Trophoblast cell (in vitro differentiated cells and primary cell): ENCODE measurements around the gene GOLGA8B.
"Not testable (repeated sequence)": the region's sequence is repeated elsewhere in the genome, so short reads cannot be mapped to it uniquely, and the experiment has no call there.

ENCODE experiments used
- DNase-seq, 2 donors: peaks; one replicate each; pipeline ENCODE4 v3.0.0-alpha.2; 2016
- H2AFZ ChIP-seq: 2 replicates; pipeline ENCODE4 v1.6.1; 2013; ENCODE audit warnings: low read length, moderate library complexity, mild to moderate bottlenecking; ENCODE audit not compliant: insufficient read depth, poor library complexity
- H2AK5ac ChIP-seq: 2 replicates; pipeline ENCODE4 v1.6.1; 2013; ENCODE audit warnings: mild to moderate bottlenecking, low read length
- H2BK120ac ChIP-seq: 2 replicates; pipeline ENCODE4 v1.6.1; 2013; ENCODE audit warnings: low read length, mild to moderate bottlenecking, moderate library complexity; ENCODE audit not compliant: insufficient read depth, poor library complexity
- H2BK12ac ChIP-seq: 2 replicates; pipeline ENCODE4 v1.6.1; 2013; ENCODE audit warnings: mild to moderate bottlenecking, low read length, moderate library complexity
- H2BK5ac ChIP-seq: 2 replicates; pipeline ENCODE4 v1.6.1; 2013; ENCODE audit warnings: low read length, low read depth, moderate library complexity, mild to moderate bottlenecking; ENCODE audit not compliant: poor library complexity
- H3K14ac ChIP-seq: 2 replicates; pipeline ENCODE4 v1.6.1; 2013; ENCODE audit warnings: mild to moderate bottlenecking, low read length
- H3K18ac ChIP-seq: 2 replicates; pipeline ENCODE4 v1.6.1; 2013; ENCODE audit warnings: mild to moderate bottlenecking, low read length
- H3K23ac ChIP-seq: 2 replicates; pipeline ENCODE4 v1.6.1; 2013; ENCODE audit warnings: low read length
- H3K27ac ChIP-seq: 2 replicates; pipeline ENCODE4 v1.5.1; 2013; ENCODE audit warnings: low read depth, mild to moderate bottlenecking, inconsistent platforms, low read length, moderate library complexity
- H3K27me3 ChIP-seq: 2 replicates; pipeline ENCODE4 v1.6.1; 2013; ENCODE audit warnings: inconsistent platforms, mild to moderate bottlenecking, low read length, moderate library complexity; ENCODE audit not compliant: insufficient read depth
- H3K36me3 ChIP-seq, 2 experiments: 1 replicate in 1 of 2; 2 replicates in 1 of 2; pipeline ENCODE4 v1.6.1; 2013; ENCODE audit warnings: low read length in 2 of 2, mild to moderate bottlenecking in 2 of 2, moderate library complexity in 1 of 2; ENCODE audit not compliant: insufficient read depth in 2 of 2, control insufficient read depth in 1 of 2
- H3K4ac ChIP-seq: 2 replicates; pipeline ENCODE4 v1.6.1; 2013; ENCODE audit warnings: low read depth, mild to moderate bottlenecking, low read length, moderate library complexity
- H3K4me1 ChIP-seq, 2 experiments: 1 replicate in 1 of 2; 2 replicates in 1 of 2; pipeline ENCODE4 v1.6.1; 2013; ENCODE audit warnings: low read length in 2 of 2, mild to moderate bottlenecking in 2 of 2, moderate library complexity in 1 of 2; ENCODE audit not compliant: insufficient read depth in 2 of 2, control insufficient read depth in 1 of 2
- H3K4me2 ChIP-seq: 2 replicates; pipeline ENCODE4 v1.6.1; 2013; ENCODE audit warnings: inconsistent platforms, mild to moderate bottlenecking, low read length, moderate library complexity
- H3K4me3 ChIP-seq: 2 replicates; pipeline ENCODE4 v1.5.1; 2013; ENCODE audit warnings: mild to moderate bottlenecking, low read depth, low read length, inconsistent platforms
- H3K79me1 ChIP-seq: one replicate; pipeline ENCODE4 v1.6.1; 2013; ENCODE audit warnings: low read length
- H3K79me2 ChIP-seq: 2 replicates; pipeline ENCODE4 v1.6.1; 2013; ENCODE audit warnings: low read length, mild to moderate bottlenecking; ENCODE audit not compliant: control insufficient read depth, insufficient read depth, poor library complexity
- H3K9ac ChIP-seq: 2 replicates; pipeline ENCODE4 v1.6.1; 2013; ENCODE audit warnings: mild to moderate bottlenecking, low read length
- H3K9me3 ChIP-seq: 2 replicates; pipeline ENCODE4 v1.6.1; 2013; ENCODE audit warnings: low read depth, mild to moderate bottlenecking, control low read depth, inconsistent platforms, low read length; ENCODE audit not compliant: insufficient read depth
- H4K12ac ChIP-seq: 2 replicates; pipeline ENCODE4 v1.6.1; 2013; ENCODE audit warnings: low read depth, mild to moderate bottlenecking, low read length, moderate library complexity
- H4K8ac ChIP-seq: 2 replicates; pipeline ENCODE4 v1.6.1; 2013; ENCODE audit warnings: low read depth, mild to moderate bottlenecking, low read length, moderate library complexity
- H4K91ac ChIP-seq: one replicate; pipeline ENCODE4 v1.6.1; 2013; ENCODE audit warnings: low read depth, mild to moderate bottlenecking, low read length, moderate library complexity
- WGBS: extraction: QIAGEN DNeasy Blood & Tissue Kit; methylation state at CpG from one replicate; pipeline ENCODE4 v1.1.7; 2013; ENCODE audit warnings: missing lambda C conversion rate; ENCODE audit not compliant: insufficient read length, insufficient coverage; ENCODE audit errors: extremely low coverage; 5-methylcytosine and 5-hydroxymethylcytosine counted together

The GOLGA8B gene

DNA sequence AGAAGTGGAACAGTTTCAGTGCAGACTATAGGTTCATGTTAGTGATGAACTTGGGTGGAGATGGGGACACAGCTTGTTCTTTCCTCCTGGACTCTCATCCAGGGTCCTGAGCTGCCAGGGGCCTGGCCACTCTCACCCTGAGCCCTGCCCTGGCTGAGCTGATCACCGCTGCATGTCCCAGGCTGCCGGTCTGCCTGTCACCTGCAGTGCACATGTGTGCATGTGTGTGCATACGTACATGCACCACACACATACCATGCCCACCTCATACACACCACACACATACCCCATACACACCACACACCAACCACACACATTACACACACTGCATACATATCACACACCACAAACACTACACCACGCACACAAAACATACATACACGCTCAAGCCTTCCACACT lies 29.3 kb downstream of the GOLGA8B start:
- H3K79me2 ChIP-seq, H3K14ac ChIP-seq, H3K27me3 ChIP-seq, H3K4me3 ChIP-seq, H3K18ac ChIP-seq, H3K4me1 ChIP-seq, H3K9me3 ChIP-seq, H3K27ac ChIP-seq, H4K12ac ChIP-seq, H2BK5ac ChIP-seq, H3K36me3 ChIP-seq, H3K23ac ChIP-seq, H2AK5ac ChIP-seq, H3K4me2 ChIP-seq, H3K79me1 ChIP-seq, H3K9ac ChIP-seq, H2BK120ac ChIP-seq, H3K4ac ChIP-seq, H4K8ac ChIP-seq, H2AFZ ChIP-seq, H4K91ac ChIP-seq, H2BK12ac ChIP-seq, DNase-seq: not testable (repeated sequence)
- whole genome bisulfite sequencing: no CpG with 5 or more reads among the region's 5 CpGs

DNA sequence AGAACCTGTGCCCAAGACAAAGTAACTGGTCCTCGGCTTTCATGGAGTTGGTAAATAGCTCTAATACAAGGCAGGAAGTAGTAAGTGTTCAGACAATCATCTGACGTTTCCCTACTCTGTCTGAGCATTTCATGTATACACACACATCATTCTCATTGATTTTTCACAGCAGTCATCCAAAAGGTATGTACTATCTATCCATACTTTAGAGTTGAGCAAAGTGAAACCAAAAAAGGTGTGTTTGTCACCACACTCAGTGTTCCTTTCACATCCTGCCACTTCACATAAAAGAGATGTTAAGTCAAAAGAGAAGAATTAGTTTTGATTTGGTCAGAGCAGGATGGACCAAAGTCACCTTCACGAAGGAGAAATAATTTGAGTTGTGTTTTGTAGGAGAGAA lies 33.3 kb downstream of the GOLGA8B start:
- H4K8ac ChIP-seq, H3K79me2 ChIP-seq, H4K91ac ChIP-seq, H3K4ac ChIP-seq, H3K36me3 ChIP-seq, H4K12ac ChIP-seq, H3K4me1 ChIP-seq, H2BK12ac ChIP-seq, H3K23ac ChIP-seq, H2BK120ac ChIP-seq, H3K18ac ChIP-seq, H2AFZ ChIP-seq, H3K4me2 ChIP-seq, H3K27ac ChIP-seq, H3K27me3 ChIP-seq, H3K79me1 ChIP-seq, H3K14ac ChIP-seq, H2AK5ac ChIP-seq, H3K9ac ChIP-seq, H3K9me3 ChIP-seq, H3K4me3 ChIP-seq, H2BK5ac ChIP-seq, DNase-seq: not testable (repeated sequence)
- WGBS: no CpG with 5 or more reads among the region's 3 CpGs

DNA sequence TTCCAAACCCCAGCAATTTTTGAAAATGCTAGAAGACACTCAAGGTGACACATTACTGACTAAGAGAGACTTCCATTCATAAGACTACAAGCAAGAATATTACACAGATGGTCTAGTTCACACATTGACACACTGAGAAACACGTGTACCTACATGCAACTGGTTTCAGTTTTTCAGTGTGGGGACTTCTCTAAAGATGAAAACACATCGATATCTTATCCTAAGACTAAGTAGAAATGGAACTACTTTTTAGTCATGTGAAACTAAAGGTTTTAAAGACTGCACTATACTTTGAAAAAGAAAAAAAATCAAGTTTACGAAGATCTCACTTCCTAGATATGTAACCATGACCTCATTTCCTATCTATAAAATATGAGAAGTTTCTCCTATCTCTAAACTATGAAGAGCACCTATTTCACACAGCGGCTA lies 34.1 kb downstream of the GOLGA8B start:
- not testable (repeated sequence) for H2BK120ac ChIP-seq, H2AFZ ChIP-seq, H3K4me1 ChIP-seq, H3K79me1 ChIP-seq, H3K18ac ChIP-seq, H2AK5ac ChIP-seq, H4K91ac ChIP-seq, H3K4me3 ChIP-seq, H3K9ac ChIP-seq, H3K27ac ChIP-seq, H3K4ac ChIP-seq, H4K12ac ChIP-seq, DNase-seq, H3K14ac ChIP-seq, H3K4me2 ChIP-seq, H3K9me3 ChIP-seq, H3K27me3 ChIP-seq, H3K23ac ChIP-seq, H2BK5ac ChIP-seq, H4K8ac ChIP-seq, H3K36me3 ChIP-seq, H2BK12ac ChIP-seq, H3K79me2 ChIP-seq
- no CpG with 5 or more reads among the region's 4 CpGs for WGBS

DNA sequence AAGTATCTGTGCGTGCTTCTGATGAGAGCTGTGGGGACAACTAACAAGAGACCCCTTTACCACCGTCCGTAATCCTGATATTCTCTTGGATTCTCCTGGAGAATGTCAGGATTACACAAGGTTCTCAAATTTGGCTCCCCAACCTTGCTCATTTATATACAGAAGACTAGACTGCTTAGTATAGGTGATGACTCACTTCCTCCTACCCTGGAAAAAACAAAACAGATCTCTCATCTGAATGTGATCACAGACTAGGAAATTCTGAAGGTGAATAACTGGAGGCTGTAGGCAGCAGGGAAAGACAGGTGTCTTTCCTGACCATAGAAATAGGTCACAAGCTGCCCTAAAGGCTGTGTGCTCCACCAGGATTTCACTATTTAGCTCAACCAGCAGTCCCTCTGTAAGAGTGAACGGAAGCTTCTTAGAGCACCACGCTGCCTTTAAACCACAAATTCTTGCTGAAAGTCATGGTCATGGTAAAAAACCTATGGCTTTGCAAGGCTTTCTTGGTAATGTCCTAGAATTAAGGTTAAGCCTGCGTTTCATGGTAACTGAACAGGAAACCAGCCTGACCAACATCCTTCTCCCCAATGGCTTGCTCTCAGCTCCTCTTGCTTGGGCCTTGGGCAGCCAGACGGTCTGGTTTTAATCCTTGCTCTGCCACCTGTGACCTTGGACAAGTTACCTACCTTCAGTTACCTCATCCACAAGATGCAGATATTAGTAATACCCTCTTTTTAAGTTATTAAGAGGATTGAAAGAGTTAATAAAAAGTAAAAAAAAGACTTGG lies 39.4 kb downstream of the GOLGA8B start:
- H4K8ac ChIP-seq, H3K27ac ChIP-seq, H3K4ac ChIP-seq, H2BK120ac ChIP-seq, H3K27me3 ChIP-seq, H3K4me1 ChIP-seq, H3K4me3 ChIP-seq, DNase-seq, H4K91ac ChIP-seq, H2BK12ac ChIP-seq, H3K9ac ChIP-seq, H2AFZ ChIP-seq, H2AK5ac ChIP-seq, H3K14ac ChIP-seq, H3K4me2 ChIP-seq, H3K23ac ChIP-seq, H4K12ac ChIP-seq, H3K36me3 ChIP-seq, H3K18ac ChIP-seq, H2BK5ac ChIP-seq, H3K79me2 ChIP-seq, H3K9me3 ChIP-seq, H3K79me1 ChIP-seq: not testable (repeated sequence)
- no CpG with 5 or more reads among the region's 7 CpGs for WGBS
